Stimulated activated CD4-positive, alpha-beta T cell treated with anti-CD3 and anti-CD28 coated beads, Interleukin-1b, Interleukin-23, amount 100 ng/mL, for 4 hours (primary cell): Measurements from ENCODE around the gene KCNAB1.
"Not testable (repeated sequence)": the region's sequence is repeated elsewhere in the genome, so short reads cannot be mapped to it uniquely, and the experiment has no call there.

Experiments used
- DNase-seq, 2 donors: peaks; one replicate each; pipeline ENCODE4 v3.0.0-alpha.2; 2020; ENCODE audit warnings: low read depth in 2 of 2

The KCNAB1 gene

DNA sequence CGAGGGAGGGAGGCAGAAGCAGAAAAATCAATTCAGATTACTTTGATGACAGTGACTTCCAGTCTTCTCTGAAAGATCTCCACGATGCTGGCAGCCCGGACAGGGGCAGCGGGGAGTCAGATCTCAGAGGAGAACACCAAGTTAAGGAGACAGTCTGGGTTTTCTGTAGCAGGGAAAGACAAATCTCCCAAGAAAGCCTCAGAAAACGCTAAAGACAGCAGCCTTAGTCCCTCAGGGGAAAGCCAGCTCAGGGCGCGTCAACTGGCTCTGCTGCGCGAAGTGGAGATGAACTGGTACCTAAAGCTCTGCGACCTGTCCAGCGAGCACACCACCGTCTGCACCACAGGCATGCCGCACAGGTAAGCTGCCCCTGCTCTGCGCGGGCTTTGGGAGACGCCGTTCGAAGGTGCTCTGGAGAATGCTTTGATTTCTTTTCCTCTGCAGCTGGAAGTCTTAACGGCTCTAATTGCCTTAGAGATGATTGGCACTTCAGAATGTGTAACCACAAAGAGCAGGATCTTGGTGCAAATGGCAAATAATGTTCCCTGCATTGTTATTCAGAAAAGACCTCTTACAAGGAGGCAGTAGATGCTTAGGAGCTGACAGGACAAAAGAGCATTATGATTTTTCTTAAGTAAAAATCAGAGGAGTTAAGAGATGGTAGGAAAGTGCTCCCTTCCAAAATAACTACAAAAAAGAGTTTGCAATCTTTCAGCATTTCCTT lies at the start of gene KCNAB1:
KCNAB1 (plus strand) TSS at position 51 of the 724 bp plus-strand sequence.
- no peak for DNase-seq

DNA sequence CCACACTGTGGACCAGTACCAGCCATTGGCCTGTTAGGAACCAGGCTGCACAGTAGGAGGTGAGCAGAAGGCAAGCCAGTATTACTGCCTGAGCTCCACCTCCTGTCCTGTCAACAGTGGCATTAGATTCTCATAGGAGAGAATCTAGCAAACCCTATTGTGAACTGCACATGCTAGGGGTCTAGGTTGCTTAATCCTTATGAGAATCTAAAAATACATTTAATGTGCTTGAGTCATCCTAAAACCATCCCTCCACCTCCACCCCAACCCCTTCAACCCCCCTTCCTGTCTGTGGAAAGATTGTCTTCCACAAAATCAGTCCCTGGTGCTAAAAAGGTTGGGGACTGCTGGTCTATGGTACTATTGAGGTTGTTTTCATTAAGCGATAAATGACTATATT lies 49.3 kb upstream of the KCNAB1 start:
- no peak for DNase-seq

DNA sequence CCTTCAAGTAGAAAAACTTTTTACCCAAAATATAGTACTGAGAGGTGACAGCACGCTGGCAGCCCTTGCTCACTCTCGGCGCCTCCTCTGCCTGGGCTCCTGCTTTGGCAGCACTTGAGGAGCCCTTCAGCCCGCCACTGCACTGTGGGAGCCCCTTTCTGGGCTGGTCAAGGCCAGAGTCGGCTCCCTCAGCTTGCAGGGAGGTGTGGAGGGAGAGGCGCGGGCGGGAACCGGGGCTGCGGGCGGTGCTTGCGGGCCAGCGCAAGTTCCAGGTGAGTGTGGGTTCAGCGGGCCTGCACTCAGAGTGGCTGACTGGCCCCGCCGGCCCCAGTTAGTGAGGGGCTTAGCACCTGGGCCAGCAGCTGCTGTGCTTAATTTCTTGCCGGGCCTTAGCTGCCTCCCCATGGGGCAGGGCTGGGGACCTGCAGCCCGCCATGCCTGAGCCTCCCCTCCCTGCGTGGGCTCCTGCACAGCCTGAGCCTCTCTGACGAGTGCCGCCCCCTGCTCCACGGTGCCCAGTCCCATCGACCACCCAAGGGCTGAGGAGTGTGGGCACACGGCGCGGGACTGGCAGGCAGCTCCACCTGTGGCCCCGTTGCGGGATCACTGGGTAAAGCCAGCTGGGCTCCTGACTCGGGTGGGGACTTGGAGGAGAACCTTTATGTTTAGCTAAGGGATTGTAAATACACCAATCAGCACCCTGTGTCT lies 47.3 kb upstream of the KCNAB1 start:
- DNase-seq, result not testable (repeated sequence)

DNA sequence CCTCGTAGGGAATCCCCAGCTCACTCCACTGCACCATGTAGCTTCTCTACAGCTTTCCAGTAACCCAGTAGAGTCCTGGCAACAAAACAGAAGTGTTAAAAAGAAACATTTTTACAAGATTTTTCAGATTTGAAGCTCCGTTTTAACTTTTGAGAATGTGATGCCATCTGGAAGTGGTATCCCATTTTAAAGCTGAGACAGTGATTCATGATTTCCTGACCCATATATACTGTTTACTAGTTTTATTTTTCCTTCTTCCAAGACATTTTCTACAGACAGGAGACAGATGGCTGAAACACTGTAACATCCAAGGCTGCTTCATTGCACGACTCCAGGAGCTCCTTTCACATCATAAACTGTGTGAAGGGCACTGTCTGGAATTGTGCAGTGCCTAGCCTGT lies 30.3 kb upstream of the KCNAB1 start:
- DNase-seq, result no peak

DNA sequence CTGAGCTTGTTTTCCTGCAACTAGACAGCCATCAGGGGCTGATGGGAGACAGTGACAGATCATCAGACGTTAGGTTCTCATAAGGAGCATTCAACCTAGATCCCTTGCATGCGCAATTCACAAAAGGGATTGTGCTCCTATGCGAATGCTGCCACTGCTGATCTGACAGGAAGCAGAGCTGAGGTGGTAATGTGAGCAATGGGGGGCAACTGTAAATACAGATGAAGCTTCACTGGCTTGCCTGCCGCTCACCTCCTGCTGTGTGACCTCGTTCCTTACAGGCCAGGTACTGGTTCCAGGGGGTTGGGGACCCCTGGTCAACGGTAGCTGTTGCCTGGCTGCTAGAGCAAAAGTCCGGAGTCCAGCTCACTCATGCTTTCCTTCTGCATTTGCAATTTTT lies 26.4 kb upstream of the KCNAB1 start:
- DNase-seq, result no peak

DNA sequence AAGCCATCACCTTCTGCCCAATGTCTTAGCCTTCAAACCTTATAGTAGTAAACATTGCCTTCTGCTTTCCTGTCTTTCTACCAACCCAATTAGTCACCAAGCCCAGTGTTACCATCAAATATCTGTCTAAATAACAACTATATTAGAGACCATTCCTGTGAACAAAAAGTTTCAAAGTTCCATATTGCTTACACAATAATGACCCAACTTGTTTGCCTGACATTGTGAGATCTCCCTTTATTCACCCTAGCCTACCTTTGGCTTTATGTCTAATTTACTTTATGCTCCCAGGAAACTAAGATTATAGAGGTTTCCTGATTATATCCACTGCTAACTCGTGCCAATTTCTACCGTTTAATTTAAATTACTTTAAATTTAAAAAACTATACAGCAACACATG lies 26.0 kb upstream of the KCNAB1 start:
- DNase-seq, result no peak

DNA sequence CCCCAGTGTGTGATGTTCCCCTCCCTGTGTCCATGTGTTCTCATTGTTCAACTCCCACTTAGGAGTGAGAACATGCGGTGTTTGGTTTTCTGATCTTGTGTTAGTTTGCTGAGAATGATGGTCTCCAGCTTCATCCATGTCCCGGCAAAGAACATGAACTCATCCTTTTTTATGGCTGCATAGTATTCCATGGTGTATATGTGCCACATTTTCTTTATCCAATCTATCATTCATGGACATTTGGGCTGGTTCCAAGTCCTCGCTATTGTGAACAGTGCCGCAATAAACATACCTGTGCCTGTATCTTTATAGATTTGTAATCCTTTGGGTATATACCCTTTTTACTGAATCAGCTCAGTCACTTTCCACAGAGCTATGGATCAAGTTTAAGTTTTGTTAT lies 24.7 kb upstream of the KCNAB1 start:
- not testable (repeated sequence) for DNase-seq

DNA sequence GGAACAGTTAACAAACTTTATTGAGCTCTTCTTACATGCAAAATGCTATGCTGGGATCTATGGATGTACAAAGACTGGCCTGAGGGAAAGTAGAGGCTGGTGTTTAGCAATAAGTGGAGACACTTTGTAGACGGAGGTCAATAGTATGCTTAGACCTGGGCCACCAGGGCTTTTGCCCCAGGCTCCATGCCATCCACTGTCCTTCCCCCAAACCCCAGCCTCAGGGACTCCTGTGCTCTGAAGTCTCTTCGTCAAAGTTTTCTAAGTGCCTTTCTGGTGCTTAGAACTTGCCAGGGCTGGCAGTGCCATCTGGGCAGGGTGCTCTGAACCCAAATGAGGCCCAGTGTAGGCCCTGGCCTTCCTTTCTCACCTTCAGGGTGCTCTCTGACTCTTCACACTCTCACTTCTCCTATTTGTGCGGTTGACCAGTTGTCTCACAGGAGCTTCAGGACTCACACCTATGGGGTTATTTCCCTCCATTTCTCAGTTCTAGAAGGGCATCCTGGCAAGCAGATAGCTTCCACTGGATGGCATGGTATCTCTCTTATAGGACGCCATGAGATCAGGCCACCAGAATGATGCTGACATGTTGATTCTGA lies 21.8 kb upstream of the KCNAB1 start:
- no peak for DNase-seq

DNA sequence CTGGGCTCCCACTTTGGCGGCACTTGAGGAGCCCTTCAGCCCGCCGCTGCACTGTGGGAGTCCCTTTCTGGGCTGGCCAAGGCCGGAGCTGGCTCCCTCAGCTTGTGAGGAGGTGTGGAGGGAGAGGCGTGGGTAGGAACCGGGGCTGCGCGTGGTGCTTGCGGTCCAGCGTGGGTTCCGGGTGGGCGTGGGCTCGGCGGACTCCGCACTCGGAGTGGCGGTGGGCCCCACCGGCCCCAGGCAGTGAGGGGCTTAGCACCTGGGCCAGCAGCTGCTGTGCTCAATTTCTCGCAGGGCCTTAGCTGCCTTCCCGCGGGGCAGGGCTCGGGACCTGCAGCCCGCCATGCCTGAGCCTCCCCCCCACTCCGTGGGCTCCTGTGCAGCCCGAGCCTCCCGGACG lies 21.0 kb upstream of the KCNAB1 start:
- DNase-seq, result not testable (repeated sequence)

DNA sequence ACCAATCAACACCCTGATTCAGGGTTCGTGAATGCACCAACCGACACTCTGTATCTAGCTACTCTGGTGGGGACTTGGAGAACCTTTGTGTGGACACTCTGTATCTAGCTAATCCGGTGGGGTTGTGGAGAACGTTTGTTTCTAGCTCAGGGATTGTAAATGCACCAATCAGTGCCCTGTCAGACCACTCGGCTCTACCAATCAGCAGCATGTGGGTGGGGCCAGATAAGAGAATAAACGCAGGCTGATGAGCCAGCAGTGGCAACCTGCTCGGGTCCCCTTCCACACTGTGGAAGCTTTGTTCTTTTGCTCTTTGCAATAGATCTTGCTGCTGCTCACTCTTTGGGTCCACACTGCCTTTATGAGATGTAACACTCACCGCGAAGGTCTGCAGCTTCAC lies 20.4 kb upstream of the KCNAB1 start:
- not testable (repeated sequence) for DNase-seq

DNA sequence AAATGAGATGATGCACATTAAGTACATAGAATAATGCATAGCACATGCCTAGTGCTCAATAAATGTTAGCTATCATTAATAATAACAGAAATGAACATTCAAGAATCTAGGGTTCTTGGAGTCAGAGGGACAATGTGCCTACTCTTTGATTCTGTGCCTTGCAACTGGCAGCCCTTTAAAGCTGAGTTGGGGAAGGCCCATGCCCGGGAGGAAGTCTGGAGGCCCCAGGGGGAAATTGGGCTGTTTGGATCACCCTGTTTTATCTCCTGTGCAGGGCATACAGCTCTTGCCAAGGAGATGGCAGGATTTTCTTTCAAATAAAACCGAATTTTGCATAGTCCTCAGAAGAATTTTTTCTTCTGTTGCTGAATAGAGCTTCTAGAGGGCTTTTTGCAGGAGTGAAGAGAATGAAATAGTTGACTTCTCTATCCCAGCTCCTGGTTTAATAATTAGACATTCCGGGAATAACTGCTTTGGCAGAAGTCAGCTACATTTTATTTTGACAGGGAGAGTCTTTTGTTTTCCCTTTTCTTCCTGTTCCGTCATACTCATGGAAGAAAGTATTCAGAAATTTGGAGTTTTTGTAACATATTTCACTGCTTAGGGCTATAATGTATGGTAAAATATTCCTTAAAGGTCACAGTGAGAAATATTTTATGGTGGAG lies 18.0 kb upstream of the KCNAB1 start:
- DNase-seq, result no peak

DNA sequence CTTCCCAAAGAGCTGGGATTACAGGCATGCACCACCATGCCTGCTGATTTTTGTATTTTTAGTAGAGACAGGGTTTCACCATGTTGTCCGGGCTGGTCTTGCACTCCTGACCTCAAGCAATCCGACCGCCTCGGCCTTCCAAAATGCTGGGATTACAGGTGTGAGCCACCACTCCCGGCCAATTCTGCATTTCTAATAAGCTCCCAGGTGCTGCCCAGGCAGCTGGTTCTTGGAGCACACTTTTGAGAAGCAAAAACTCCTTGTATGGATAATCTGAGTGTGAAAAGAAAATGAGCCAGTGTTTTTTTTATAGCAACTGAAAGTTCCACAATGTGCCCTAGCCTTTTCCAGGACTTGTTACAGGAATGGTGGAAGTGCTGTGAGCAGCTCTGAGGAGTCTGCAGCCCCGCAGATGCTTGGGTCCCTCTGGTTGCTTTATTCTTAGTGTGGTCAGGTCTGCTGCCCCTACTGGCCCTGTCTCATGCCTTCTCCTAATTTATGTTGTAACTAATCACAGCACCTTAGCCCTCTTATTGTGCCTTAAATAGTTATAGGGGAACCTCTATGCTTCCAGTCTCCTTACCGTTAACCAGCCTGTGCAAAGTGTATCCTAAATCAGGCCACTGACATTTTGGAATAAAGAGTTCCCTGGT lies 13.5 kb upstream of the KCNAB1 start:
- no peak for DNase-seq

DNA sequence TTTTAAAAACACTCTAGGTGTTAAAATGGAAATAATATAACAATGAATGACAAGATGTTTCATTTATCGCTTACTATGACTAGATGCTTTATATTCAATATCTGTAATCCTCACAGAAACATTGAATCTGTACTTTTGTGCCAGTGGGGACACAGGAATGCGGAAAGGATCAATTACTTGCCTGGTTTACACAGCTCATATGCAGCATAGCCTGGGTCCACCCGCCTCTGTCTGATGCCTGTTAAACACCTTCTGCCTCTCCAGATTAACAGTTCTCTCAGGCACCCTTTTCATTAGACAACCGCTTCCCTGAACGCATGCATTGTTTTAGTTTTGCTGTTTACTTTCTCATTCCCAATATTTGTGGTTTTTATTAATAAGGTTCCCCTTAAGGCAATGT lies 12.9 kb upstream of the KCNAB1 start:
- DNase-seq, result no peak

DNA sequence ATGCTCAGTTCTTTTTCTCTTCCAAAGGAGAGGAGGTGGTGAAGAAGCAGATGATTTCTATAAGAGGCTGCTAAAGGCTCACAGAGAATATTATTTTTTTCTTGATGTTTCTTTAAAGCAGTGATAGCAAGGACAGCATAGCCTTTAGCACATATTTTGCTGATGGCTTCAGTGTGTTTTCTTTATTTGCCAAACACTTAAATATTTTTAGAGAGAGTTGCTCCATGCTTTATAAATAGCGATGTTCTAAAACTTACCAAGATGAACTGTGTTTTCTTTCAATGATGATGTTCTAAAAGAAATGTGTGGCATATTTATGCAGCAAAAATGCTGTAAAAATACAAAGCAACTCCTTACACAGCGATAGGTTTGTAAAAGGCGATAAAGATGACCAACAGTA lies 11.8 kb upstream of the KCNAB1 start:
- no peak for DNase-seq

DNA sequence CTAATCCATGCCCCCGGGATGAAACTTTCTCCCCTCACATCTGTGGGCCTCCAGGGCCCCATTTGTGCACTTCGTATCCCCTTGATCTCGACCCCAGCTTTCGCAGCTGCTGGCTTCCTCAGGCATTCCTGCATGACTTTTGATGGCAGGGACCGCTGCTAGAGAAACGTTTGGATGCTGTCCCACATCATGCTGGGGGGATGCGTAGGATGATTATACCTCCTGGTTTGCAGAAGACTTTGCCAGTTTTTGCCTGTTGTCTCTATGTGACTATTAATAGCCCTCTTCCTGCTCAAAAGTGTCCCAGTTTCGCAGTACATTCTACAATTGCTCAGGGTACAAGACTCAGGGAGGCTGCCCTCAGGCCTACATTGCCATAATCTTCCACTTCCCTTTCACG lies 10.4 kb upstream of the KCNAB1 start:
- no peak for DNase-seq

DNA sequence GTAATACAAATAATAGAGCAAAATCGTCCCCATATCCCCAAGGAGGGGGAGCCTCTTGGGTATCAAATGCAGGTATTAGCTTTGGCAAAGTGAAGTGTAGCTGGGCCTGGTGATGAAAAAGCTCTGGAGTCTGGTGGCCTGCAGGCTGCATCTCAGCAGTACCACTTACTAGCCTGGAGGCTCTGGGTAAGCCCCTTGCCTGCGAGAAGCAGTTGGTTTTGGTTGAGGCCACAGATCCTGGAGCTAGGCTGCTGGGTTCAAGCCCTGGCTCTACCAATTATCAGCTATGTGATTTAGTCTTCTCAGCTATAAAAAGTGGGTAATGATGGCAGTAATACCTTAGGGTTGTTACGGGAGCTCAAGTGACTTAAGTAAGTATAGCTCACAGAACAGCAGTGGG lies 6.1 kb downstream of the KCNAB1 start:
- no peak for DNase-seq

DNA sequence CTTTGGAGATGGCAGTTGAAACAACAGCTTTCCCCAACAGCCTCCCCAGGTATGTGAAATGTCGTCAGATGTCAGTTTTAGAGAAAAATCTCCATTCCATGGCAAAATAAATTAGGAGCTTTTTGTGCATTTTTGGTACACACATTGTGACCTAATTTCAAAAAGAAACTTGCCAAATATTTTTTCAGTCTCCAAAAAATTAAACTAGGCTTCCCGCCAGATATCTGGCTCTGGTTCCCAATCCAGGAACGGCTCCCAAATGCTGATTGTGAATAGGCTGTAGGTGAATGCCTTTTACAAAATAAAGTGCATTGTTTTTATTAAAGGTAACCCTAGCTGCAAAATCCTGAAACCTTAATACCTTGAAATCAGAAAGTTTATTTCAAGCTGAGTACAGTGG lies 10.9 kb downstream of the KCNAB1 start:
- DNase-seq, result no peak

DNA sequence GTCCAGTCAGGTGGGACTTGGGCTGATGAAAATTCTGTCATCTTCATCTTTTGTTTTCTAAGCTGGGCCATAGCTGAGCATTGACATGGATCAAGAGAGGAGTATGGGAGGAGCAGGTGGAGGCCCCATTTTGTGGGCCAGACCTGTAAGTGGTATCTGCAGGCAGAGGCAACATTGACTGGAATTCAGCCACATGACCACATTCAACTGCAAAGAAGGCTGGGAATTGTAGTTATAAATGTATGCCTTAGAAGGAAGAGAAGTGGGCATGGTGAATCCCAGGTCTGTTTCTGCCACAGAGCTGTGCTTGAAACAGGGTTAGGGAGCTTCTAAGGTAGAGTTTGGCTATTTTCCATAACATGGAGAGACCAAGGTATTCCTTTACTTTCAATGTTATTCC lies 11.4 kb downstream of the KCNAB1 start:
- DNase-seq, result no peak

DNA sequence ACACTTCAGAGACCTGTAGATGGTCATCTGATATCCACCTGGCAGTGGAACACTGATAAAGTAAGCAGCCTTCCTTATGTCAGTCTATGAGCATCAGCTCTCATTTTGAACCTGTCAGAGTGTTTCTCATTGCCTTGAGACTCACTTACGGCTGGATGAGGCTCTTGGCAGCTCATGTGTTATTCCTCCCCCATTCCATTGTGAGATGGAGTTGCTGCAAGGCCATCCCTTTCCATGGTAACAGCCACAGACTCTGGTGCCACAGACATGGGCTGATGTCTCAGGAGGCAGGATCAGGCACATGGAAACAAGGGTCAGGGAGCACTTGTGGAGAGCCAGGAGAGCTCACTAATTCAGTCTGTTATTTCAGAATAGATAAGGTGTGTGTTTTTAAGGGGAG lies 11.9 kb downstream of the KCNAB1 start:
- no peak for DNase-seq

DNA sequence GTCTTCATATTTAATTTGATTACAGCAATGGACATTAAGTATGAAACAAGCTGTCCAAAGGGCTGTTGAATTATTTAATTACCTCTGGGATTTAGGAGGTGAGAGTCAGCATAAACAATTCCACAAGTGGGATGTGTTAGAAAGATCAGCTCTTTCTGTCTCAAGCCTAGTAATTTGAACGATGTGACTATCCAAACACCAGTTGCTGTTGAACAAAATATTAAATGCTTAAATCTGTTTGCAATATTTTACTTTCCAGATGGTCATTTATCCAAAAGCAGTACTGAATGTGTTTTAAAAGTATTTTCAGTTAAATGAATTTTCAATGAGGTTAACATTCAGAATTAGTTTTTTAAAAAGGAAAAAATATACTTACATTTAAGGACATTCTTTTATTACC lies 12.7 kb downstream of the KCNAB1 start:
- no peak for DNase-seq

DNA sequence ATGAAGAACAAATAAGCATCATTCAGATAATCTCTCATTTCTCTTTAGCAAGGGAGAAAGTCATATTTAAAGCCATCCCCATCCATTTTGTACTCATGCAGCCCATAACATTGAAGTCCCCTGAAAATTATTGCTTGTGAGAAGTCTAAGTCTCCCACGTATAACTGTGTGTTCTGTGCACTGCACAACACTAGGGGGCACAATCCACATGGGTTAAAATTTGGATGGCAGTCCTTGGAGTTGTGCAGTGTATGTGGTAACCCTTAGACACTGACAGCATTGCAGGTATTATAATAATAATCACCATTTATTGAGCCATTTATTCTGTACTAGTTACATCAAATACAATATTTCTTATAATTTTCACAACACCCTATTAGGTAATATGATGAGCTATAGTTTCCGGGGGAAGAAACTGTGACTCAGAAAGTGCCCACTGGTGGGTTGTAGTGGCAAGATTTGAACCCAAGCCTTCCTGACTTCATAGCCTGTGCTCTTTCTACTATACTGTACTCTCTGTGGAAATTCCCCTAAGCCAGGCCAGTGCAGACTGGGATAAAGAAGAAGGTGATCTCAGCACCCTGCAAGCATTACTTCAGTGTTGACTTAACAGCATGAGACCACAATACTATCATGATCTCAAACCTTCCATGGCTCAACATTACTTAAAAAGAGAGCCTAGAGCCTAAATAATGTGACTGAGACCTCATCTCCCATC lies 15.7 kb downstream of the KCNAB1 start:
- no peak for DNase-seq
